Adrenal gland (tissue), 12 donors: ENCODE data around the gene ATP6V1C2. TPM values are rescaled to one million over a fixed set of nuclear protein-coding genes. Genes with fewer than 3 reads are reported as not detected.
"Not testable (repeated sequence)": the region's sequence is repeated elsewhere in the genome, so short reads cannot be mapped to it uniquely, and the experiment has no call there.

Experiments
- DNase-seq, 7 donors: peaks; one replicate each; pipeline ENCODE4 v3.0.0-alpha.2; 2019 to 2020
- H3K27ac ChIP-seq, 5 donors: fragments of 200-600 bp; sonication (generic) in 4 of 5; 1 replicate in 3 of 5; 2 replicates in 2 of 5; pipeline versions ENCODE4 v1.5.1 to v1.8.0; 2016 to 2020; ENCODE audit warnings: mild to moderate bottlenecking in 1 of 5
- H3K27me3 ChIP-seq: fragments of 200-600 bp; 2 replicates; pipeline ENCODE4 v1.8.0; 2021
- H3K36me3 ChIP-seq, 2 donors: fragments of 200-600 bp; replicated peaks in 1 of 2; 1 replicate in 1 of 2; 2 replicates in 1 of 2; pipeline versions ENCODE4 v1.5.1 to v1.8.0; 2018 to 2022
- H3K4me1 ChIP-seq, 2 donors: fragments of 200-600 bp; replicated peaks in 1 of 2; 1 replicate in 1 of 2; 2 replicates in 1 of 2; pipeline versions ENCODE4 v1.5.1 to v1.8.0; 2018 to 2021
- H3K4me3 ChIP-seq, 4 donors: fragments of 200-600 bp; sonication (generic) in 3 of 4; one replicate each; pipeline ENCODE4 v1.5.1; 2016 to 2018
- H3K9me3 ChIP-seq, 3 donors: fragments of 200-600 bp; sonication (generic) in 1 of 3; replicated peaks in 1 of 3; 1 replicate in 2 of 3; 2 replicates in 1 of 3; pipeline versions ENCODE4 v1.5.1 to v1.8.0; 2016 to 2021
- CTCF ChIP-seq, 6 experiments: fragments of 450-650 bp in 4 of 6; fragments of 200-600 bp in 2 of 6; sonication (generic) in 1 of 6; IDR thresholded peaks; 1 replicate in 5 of 6; 2 replicates in 1 of 6; pipeline versions ENCODE4 v1.5.1 to v1.8.0; 2016 to 2021; ENCODE audit warnings: antibody characterized with exemption in 6 of 6, mild to moderate bottlenecking in 2 of 6, moderate library complexity in 1 of 6
- POLR2A ChIP-seq, 2 donors: fragments of 450-650 bp; IDR thresholded peaks; one replicate each; pipeline ENCODE4 v1.6.1; 2017; ENCODE audit warnings: antibody characterized with exemption in 2 of 2, mild to moderate bottlenecking in 2 of 2, moderate library complexity in 1 of 2
- WGBS, 4 donors: extraction: QIAGEN DNeasy Blood & Tissue Kit in 2 of 4; methylation state at CpG; one replicate each; pipeline versions ENCODE4 v1.1.5 to v1.1.7; 2013 to 2017; 5-methylcytosine and 5-hydroxymethylcytosine counted together
- intact Hi-C, 2 donors: fragments of 100-400 bp; cut with DNase I; formaldehyde crosslinking; loops; one replicate each; pipeline versions ENCODE4 v1.14.1 to v1.15.0; 2022 to 2023
- polyA plus RNA-seq, 3 donors: library from polyadenylated mRNA; stranded (reverse); fragments of 200-250 nt in 2 of 3; fragments of 350-450 nt in 1 of 3; fragmentation: Illumina TruSeq in 1 of 3; extraction: RNeasy Lipid Tissue Mini Kit (QIAGEN cat#74804) in 1 of 3; gene quantifications; one replicate each; pipeline ENCODE4 v1.2.3, GENCODE V29; 2013 to 2014
- total RNA-seq, 9 donors: library from RNA; depleted of rRNA in 4 of 9; stranded (reverse); fragments of >200 nt in 4 of 9; fragments of 120-200 nt in 1 of 9; fragmentation: NEBNext Ultra II Directional in 1 of 9; extraction: Animal tissue kit (Norgen Biotek cat#: 25700) in 1 of 9; gene quantifications; one replicate each; pipeline versions ENCODE4 v1.1.0 to v1.2.4, GENCODE V29; 2013 to 2023
- donor health status: healthy with polysubstance abuse.
- donor health status: Bipolar disorder and iron deficiency.
- donor health status: DM: yes; HTN: yes; CAD: no.
- donor health status: DM: no; HTN: no; CAD: no.
- donor health status: DM: no; HTN: no; CAD: no.
- donor health status: DM: yes; HTN: yes; CAD: no.

The ATP6V1C2 gene
- total and polyA plus RNA-seq, 12 donors: 0.14 to 7.7 (median 0.94) TPM; not detected in 1

- TF ChIP-seq POLR2A (IDR thresholded peaks at IDR 0.05): no peak
- TF ChIP-seq CTCF (IDR thresholded peaks at IDR 0.05): no peak
- H3K36me3 ChIP-seq: peaks cover 0 to 64% of the 10 kb centered on the region in 2 donors
- no peak overlapping the region for H3K4me3 ChIP-seq
- 90 to 97% (median 93%) methylated on average over 23 to 25 of the region's 25 CpGs for whole genome bisulfite sequencing, 4 donors
- DNase-seq: peak in 1 of 7 donors; percentile 34
- no peak overlapping the region for H3K27ac ChIP-seq
- no peaks in the 10 kb centered on the region for H3K9me3 ChIP-seq
- no peaks in the 10 kb centered on the region for H3K27me3 ChIP-seq
- peaks cover 4 to 5% of the 10 kb centered on the region in 2 donors for H3K4me1 ChIP-seq
- intact Hi-C loops: no loop called here
Observed at GRCh38 chr2:10779776-10780490, 58.5 kb downstream of the ATP6V1C2 start.

DNA sequence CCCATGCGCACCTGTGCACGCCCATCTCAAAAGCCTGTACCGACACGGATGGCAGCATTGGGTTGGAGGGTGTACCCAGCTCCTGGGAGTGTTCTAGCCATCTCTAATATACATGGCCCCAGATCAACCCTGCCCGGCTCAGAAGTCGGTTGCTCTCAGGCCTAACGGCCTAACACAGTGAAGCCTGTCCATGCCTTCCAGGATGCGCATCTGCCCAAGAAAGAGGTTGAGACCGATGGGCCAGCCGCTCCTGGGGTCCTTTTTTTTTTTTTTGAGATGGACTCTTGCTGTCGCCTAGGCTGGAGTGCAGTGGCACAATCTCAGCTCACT is 59.0 kb downstream of the ATP6V1C2 start:
- H3K27me3 ChIP-seq: no peaks in the 10 kb centered on the region
- H3K36me3 ChIP-seq: peaks cover 0 to 69% of the 10 kb centered on the region in 2 donors
- intact Hi-C loops: no loop called here
- peak in 1 of 7 donors; percentile 29 for DNase-seq
- H3K4me3 ChIP-seq: no peak overlapping the region
- no peaks in the 10 kb centered on the region for H3K9me3 ChIP-seq
- peaks cover 0 to 5% of the 10 kb centered on the region in 2 donors for H3K4me1 ChIP-seq
- no peak for TF ChIP-seq POLR2A (IDR thresholded peaks at IDR 0.05)
- no peak for TF ChIP-seq CTCF (IDR thresholded peaks at IDR 0.05)
- H3K27ac ChIP-seq: no peak overlapping the region
- 93 to 98% (median 96%) methylated on average over 11 of the region's 11 CpGs for whole genome bisulfite sequencing, 4 donors

- H3K27me3 ChIP-seq, H3K9me3 ChIP-seq, H3K4me3 ChIP-seq, intact Hi-C loops, H3K4me1 ChIP-seq, H3K27ac ChIP-seq: not testable (repeated sequence)
- 91 to 97% (median 94%) methylated on average over 10 to 11 of the region's 11 CpGs for WGBS, 4 donors
- DNase-seq: peak in 1 of 7 donors; percentile 41
- peaks cover 0 to 73% of the 10 kb centered on the region in 2 donors for H3K36me3 ChIP-seq
Observed at GRCh38 chr2:10780821-10781220, 59.4 kb downstream of the ATP6V1C2 start.

DNA sequence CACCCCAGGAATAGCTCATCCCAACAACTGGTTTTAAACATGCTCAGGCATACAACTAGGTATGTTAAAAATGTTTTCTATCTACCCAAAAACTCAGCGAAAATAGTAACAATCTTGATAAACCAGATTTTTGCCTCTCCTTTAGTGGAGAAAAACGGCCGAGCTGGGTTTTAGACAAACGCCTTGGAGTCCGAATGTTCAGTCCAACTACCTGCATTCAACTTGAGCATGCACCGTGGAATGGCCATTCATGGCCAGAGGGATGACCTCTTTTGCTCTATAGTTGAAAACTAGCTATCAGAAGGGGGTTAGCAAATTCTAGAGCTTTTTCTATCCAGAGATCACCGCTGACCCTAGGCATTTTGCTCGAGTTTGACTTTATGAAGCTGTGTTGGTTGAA is 60.3 kb downstream of the ATP6V1C2 start:
- no peak overlapping the region for H3K27ac ChIP-seq
- 89 to 95% (median 93%) methylated on average over 8 of the region's 8 CpGs for WGBS, 4 donors
- DNase-seq: peak in 1 of 7 donors; percentile 29
- no peaks in the 10 kb centered on the region for H3K27me3 ChIP-seq
- intact Hi-C loops: no loop called here
- TF ChIP-seq POLR2A (IDR thresholded peaks at IDR 0.05): no peak
- TF ChIP-seq CTCF (IDR thresholded peaks at IDR 0.05): no peak
- H3K36me3 ChIP-seq: peaks cover 0 to 82% of the 10 kb centered on the region in 2 donors
- no peak overlapping the region for H3K4me3 ChIP-seq
- H3K4me1 ChIP-seq: peaks cover 0 to 5% of the 10 kb centered on the region in 2 donors
- H3K9me3 ChIP-seq: no peaks in the 10 kb centered on the region

- DNase-seq: no peak
- H3K4me1 ChIP-seq: peaks cover 0 to 5% of the 10 kb centered on the region in 2 donors
- H3K27ac ChIP-seq: no peak overlapping the region
- 53 to 64% (median 62%) methylated on average over 4 of the region's 4 CpGs for WGBS, 4 donors
- H3K4me3 ChIP-seq: no peak overlapping the region
- no peaks in the 10 kb centered on the region for H3K27me3 ChIP-seq
- no peaks in the 10 kb centered on the region for H3K9me3 ChIP-seq
- intact Hi-C loops: no loop called here
- TF ChIP-seq CTCF (IDR thresholded peaks at IDR 0.05) (no peak), POLR2A (IDR thresholded peaks at IDR 0.05) (no peak)
- peaks cover 0 to 84% of the 10 kb centered on the region in 2 donors for H3K36me3 ChIP-seq
Observed at GRCh38 chr2:10783421-10783820, 62.0 kb downstream of the ATP6V1C2 start.
